MCF 10A (cell line): ENCODE results near the gene TICAM2. TPM values are rescaled to one million over a fixed set of nuclear protein-coding genes. Genes with fewer than 3 reads are reported as not detected.

Experiments
- BruUV-seq: library from RNA; stranded (reverse); fragments of 400-500 nt; replicated peaks from 2 replicates; lab custom pipeline; 2021; lab: Mats Ljungman, UMichigan
- CTCF ChIA-PET: fragments of 300-600 bp; sonication (Branson Sonifier 250); formaldehyde crosslinking; extraction: SDS; loops from one replicate; lab custom pipeline; 2021; ENCODE audit warnings: antibody characterized with exemption, inconsistent platforms; lab: Yijun Ruan, JAX
- POLR2A ChIA-PET: fragments of 300-600, 350-650 bp; sonication (Branson Sonifier 250); formaldehyde crosslinking; extraction: SDS; loops from one replicate; lab custom pipeline; 2020; ENCODE audit warnings: antibody characterized with exemption, inconsistent platforms; lab: Yijun Ruan, JAX
- DNase-seq: peaks from one replicate; pipeline ENCODE4 v3.0.0-alpha.2; 2018; ENCODE audit not compliant: unreplicated experiment
- H3K27ac Mint-ChIP-seq: one replicate; pipeline ENCODE4 v1.8.0; 2022; ENCODE audit warnings: mild to moderate bottlenecking, low read depth, mixed read lengths; ENCODE audit not compliant: unreplicated experiment
- H3K27me3 Mint-ChIP-seq: one replicate; pipeline ENCODE4 v1.8.0; 2022; ENCODE audit warnings: mixed read lengths; ENCODE audit not compliant: insufficient read depth, unreplicated experiment
- H3K36me3 Mint-ChIP-seq: one replicate; pipeline ENCODE4 v1.8.0; 2022; ENCODE audit warnings: mild to moderate bottlenecking, moderate library complexity, mixed read lengths; ENCODE audit not compliant: insufficient read depth, unreplicated experiment
- H3K4me1 Mint-ChIP-seq: one replicate; pipeline ENCODE4 v1.8.0; 2022; ENCODE audit warnings: mixed read lengths; ENCODE audit not compliant: insufficient read depth, unreplicated experiment
- H3K4me3 Mint-ChIP-seq: one replicate; pipeline ENCODE4 v1.8.0; 2022; ENCODE audit warnings: mild to moderate bottlenecking, moderate library complexity, mixed read lengths; ENCODE audit not compliant: unreplicated experiment
- H3K9me3 Mint-ChIP-seq: one replicate; pipeline ENCODE4 v1.8.0; 2022; ENCODE audit warnings: mixed read lengths; ENCODE audit not compliant: unreplicated experiment
- CTCF ChIP-seq: fragments of 200-600 bp; IDR thresholded peaks from one replicate; pipeline ENCODE4 v1.8.0; 2022; ENCODE audit warnings: antibody characterized with exemption, mild to moderate bottlenecking; ENCODE audit not compliant: unreplicated experiment
- intact Hi-C: fragments of 100-400 bp; cut with micrococcal nuclease; formaldehyde crosslinking; loops from 2 replicates; pipeline ENCODE4 v1.14.1; 2022
- total RNA-seq: library from RNA; stranded (reverse); gene quantifications from 2 replicates; pipeline ENCODE4 v1.2.3, GENCODE V29; 2022

TICAM2 gene
- total RNA-seq, 1 experiment from 2014 or later, result 3.7 TPM

GRCh38 chr5:115571441-115571878, 30.8 kb downstream of the TICAM2 start:
- Mint-ChIP-seq H3K36me3 (no peaks in the 10 kb centered on the region), H3K4me1 (peaks cover 16% of the 10 kb centered on the region), H3K4me3 (no peak overlapping the region), H3K9me3 (peaks cover under 1% of the 10 kb centered on the region), H3K27ac (no peak overlapping the region), H3K27me3 (no peaks in the 10 kb centered on the region)
- TF ChIP-seq CTCF, result no peak
- intact Hi-C loops, result loop anchor here (5.0 to 10.0 kb wide), 2 partner anchors 179 to 407 kb away; partner anchors contain the start of gene TRIM36
- CTCF ChIA-PET, result interaction anchor here (0.6 to 13.3 kb wide), 8 partner anchors 12 to 437 kb away, joined by 3 to 264 read pairs (median 4); no protein-coding TSS in a partner anchor
- no peak for DNase-seq
- POLR2A ChIA-PET, result interaction anchor here (0.7 to 2.9 kb wide), 4 partner anchors 12 to 54 kb away, joined by 4 to 15 read pairs (median 7); partner anchors contain the start of genes FEM1C and TMED7
- no TSS peak for BruUV-seq

GRCh38 chr5:115568668-115569067, 33.6 kb downstream of the TICAM2 start:
- Mint-ChIP-seq H3K27me3 (no peaks in the 10 kb centered on the region), H3K9me3 (no peaks in the 10 kb centered on the region), H3K36me3 (no peaks in the 10 kb centered on the region), H3K4me3 (no peak overlapping the region), H3K4me1 (no peaks in the 10 kb centered on the region), H3K27ac (no peak overlapping the region)
- intact Hi-C loops, result no loop called here
- no peak for TF ChIP-seq CTCF
- ChIA-PET POLR2A (interaction anchor here (0.6 to 1.8 kb wide), 3 partner anchors 9 to 28 kb away, joined by 3 to 7 read pairs (median 3); no protein-coding TSS in a partner anchor), CTCF (interaction anchor here (1.3 to 13.3 kb wide), 2 partner anchors 10 to 260 kb away, joined by 8 to 264 read pairs; no protein-coding TSS in a partner anchor)
- no peak for DNase-seq
- BruUV-seq, result no TSS peak

GRCh38 chr5:115565233-115565632, 37.0 kb downstream of the TICAM2 start:
- no peaks in the 10 kb centered on the region for H3K4me1 Mint-ChIP-seq
- no peak overlapping the region for H3K4me3 Mint-ChIP-seq
- intact Hi-C loops, result no loop called here
- no TSS peak for BruUV-seq
- H3K27ac Mint-ChIP-seq, result no peak overlapping the region
- ChIA-PET CTCF (interaction anchor here (0.7 to 1.2 kb wide), 2 partner anchors 9 to 20 kb away, joined by 3 read pairs; no protein-coding TSS in a partner anchor), POLR2A (no interaction called here)
- no peaks in the 10 kb centered on the region for H3K27me3 Mint-ChIP-seq
- no peak for DNase-seq
- no peaks in the 10 kb centered on the region for H3K36me3 Mint-ChIP-seq
- H3K9me3 Mint-ChIP-seq, result no peaks in the 10 kb centered on the region
- no peak for TF ChIP-seq CTCF

GRCh38 chr5:115561176-115561575, 41.1 kb downstream of the TICAM2 start:
- H3K9me3 Mint-ChIP-seq, result no peaks in the 10 kb centered on the region
- DNase-seq, result no peak
- CTCF ChIA-PET, result interaction anchor here (1.0 to 4.4 kb wide), 3 partner anchors 14 to 264 kb away, joined by 3 to 20 read pairs (median 5); no protein-coding TSS in a partner anchor

More at GRCh38 chr5:115561176-115561575, 41.1 kb downstream of the TICAM2 start:
- no peaks in the 10 kb centered on the region for H3K36me3 Mint-ChIP-seq
- POLR2A ChIA-PET, result interaction anchor here (0.6 to 2.7 kb wide), 6 partner anchors 8 to 251 kb away, joined by 3 to 10 read pairs (median 5); partner anchors contain the start of gene FEM1C
- peaks cover 26% of the 10 kb centered on the region for H3K4me1 Mint-ChIP-seq
- no peak for TF ChIP-seq CTCF
- H3K27me3 Mint-ChIP-seq, result no peaks in the 10 kb centered on the region
- H3K4me3 Mint-ChIP-seq, result no peak overlapping the region
- intact Hi-C loops, result no loop called here
- no TSS peak for BruUV-seq
- H3K27ac Mint-ChIP-seq, result no peak overlapping the region
